WTC11 (cell line): ENCODE measurements around the gene CNTNAP2.

Experiments
- CREM ChIP-seq: sonication (generic); formaldehyde crosslinking; IDR thresholded peaks from 2 replicates; pipeline ENCODE4 v1.8.1; 2022; ENCODE audit warnings: mild to moderate bottlenecking, missing genetic modification reagents, moderate library complexity
- ESRRA ChIP-seq: sonication (generic); formaldehyde crosslinking; IDR thresholded peaks from 2 replicates; pipeline ENCODE4 v1.8.1; 2022; ENCODE audit warnings: mild to moderate bottlenecking, missing genetic modification reagents, borderline replicate concordance
- FOXP1 ChIP-seq: sonication (generic); formaldehyde crosslinking; IDR thresholded peaks from 2 replicates; pipeline ENCODE4 v1.8.0; 2022; ENCODE audit warnings: missing genetic modification reagents, mild to moderate bottlenecking, moderate library complexity, borderline replicate concordance
- SMAD3 ChIP-seq: sonication (generic); formaldehyde crosslinking; IDR thresholded peaks from 2 replicates; pipeline ENCODE4 v1.8.0; 2022; ENCODE audit warnings: missing genetic modification reagents, mild to moderate bottlenecking, borderline replicate concordance
- SP1 ChIP-seq: sonication (generic); formaldehyde crosslinking; conservative IDR thresholded peaks from 2 replicates; pipeline ENCODE4 v1.8.1; 2022; ENCODE audit warnings: missing genetic modification reagents
- TCF7 ChIP-seq: sonication (generic); formaldehyde crosslinking; IDR thresholded peaks from 2 replicates; pipeline ENCODE4 v1.8.0; 2022; ENCODE audit warnings: mild to moderate bottlenecking, low read depth, missing genetic modification reagents, moderate library complexity
- TP53 ChIP-seq: sonication (generic); formaldehyde crosslinking; IDR thresholded peaks from 2 replicates; pipeline ENCODE4 v1.8.1; 2023; ENCODE audit warnings: mild to moderate bottlenecking, missing genetic modification reagents
- TF ChIP-seq, protein P1 (sequence below): fragments of 200-600 bp; IDR thresholded peaks from 2 replicates; pipeline ENCODE4 v1.8.0; 2022; ENCODE audit warnings: antibody characterized with exemption
- TF ChIP-seq, protein P2 (sequence below): sonication (generic); formaldehyde crosslinking; IDR thresholded peaks from 2 replicates; pipeline ENCODE4 v1.8.1; 2022; ENCODE audit warnings: low read depth, mild to moderate bottlenecking, moderate library complexity, missing genetic modification reagents, borderline replicate concordance
- TF ChIP-seq, protein P3 (sequence below): sonication (generic); formaldehyde crosslinking; conservative IDR thresholded peaks from 2 replicates; pipeline ENCODE4 v1.8.1; 2023; ENCODE audit warnings: mild to moderate bottlenecking, low read depth, missing genetic modification reagents, moderate library complexity
- TF ChIP-seq, protein P4 (sequence below): sonication (generic); formaldehyde crosslinking; IDR thresholded peaks from 2 replicates; pipeline ENCODE4 v1.8.1; 2023; ENCODE audit warnings: mild to moderate bottlenecking, missing genetic modification reagents, moderate library complexity

DNA sequence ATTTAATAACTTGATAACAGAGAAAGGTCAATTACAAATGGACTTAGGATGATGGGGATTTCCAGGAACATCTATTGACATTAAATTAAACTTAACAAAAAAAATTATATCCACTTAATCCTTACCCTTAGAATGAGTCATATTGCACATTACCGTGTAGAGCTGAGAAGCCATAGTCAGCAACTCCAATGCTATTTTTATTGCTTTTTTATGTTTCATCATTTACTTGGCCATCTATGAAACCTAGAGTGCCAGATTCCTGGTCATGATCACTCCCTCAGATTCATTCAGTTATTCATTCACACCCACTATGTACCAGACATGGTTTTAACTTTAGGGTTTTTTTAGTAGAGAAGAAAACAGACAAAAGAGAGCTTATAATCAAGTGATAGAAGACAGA is 1180.4 kb downstream of the CNTNAP2 start:
- TF ChIP-seq, protein P1, sequence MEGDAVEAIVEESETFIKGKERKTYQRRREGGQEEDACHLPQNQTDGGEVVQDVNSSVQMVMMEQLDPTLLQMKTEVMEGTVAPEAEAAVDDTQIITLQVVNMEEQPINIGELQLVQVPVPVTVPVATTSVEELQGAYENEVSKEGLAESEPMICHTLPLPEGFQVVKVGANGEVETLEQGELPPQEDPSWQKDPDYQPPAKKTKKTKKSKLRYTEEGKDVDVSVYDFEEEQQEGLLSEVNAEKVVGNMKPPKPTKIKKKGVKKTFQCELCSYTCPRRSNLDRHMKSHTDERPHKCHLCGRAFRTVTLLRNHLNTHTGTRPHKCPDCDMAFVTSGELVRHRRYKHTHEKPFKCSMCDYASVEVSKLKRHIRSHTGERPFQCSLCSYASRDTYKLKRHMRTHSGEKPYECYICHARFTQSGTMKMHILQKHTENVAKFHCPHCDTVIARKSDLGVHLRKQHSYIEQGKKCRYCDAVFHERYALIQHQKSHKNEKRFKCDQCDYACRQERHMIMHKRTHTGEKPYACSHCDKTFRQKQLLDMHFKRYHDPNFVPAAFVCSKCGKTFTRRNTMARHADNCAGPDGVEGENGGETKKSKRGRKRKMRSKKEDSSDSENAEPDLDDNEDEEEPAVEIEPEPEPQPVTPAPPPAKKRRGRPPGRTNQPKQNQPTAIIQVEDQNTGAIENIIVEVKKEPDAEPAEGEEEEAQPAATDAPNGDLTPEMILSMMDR: no peak
- TF ChIP-seq, protein P2, sequence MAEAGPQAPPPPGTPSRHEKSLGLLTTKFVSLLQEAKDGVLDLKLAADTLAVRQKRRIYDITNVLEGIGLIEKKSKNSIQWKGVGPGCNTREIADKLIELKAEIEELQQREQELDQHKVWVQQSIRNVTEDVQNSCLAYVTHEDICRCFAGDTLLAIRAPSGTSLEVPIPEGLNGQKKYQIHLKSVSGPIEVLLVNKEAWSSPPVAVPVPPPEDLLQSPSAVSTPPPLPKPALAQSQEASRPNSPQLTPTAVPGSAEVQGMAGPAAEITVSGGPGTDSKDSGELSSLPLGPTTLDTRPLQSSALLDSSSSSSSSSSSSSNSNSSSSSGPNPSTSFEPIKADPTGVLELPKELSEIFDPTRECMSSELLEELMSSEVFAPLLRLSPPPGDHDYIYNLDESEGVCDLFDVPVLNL (CRISPR knock-in tag): no peak
- TF ChIP-seq FOXP1 (CRISPR knock-in tag) (no peak), SMAD3 (CRISPR knock-in tag) (no peak), SP1 (CRISPR knock-in tag) (no peak), TP53 (CRISPR knock-in tag) (no peak), TCF7 (no peak), ESRRA (no peak), CREM (no peak)
- TF ChIP-seq, protein P3, sequence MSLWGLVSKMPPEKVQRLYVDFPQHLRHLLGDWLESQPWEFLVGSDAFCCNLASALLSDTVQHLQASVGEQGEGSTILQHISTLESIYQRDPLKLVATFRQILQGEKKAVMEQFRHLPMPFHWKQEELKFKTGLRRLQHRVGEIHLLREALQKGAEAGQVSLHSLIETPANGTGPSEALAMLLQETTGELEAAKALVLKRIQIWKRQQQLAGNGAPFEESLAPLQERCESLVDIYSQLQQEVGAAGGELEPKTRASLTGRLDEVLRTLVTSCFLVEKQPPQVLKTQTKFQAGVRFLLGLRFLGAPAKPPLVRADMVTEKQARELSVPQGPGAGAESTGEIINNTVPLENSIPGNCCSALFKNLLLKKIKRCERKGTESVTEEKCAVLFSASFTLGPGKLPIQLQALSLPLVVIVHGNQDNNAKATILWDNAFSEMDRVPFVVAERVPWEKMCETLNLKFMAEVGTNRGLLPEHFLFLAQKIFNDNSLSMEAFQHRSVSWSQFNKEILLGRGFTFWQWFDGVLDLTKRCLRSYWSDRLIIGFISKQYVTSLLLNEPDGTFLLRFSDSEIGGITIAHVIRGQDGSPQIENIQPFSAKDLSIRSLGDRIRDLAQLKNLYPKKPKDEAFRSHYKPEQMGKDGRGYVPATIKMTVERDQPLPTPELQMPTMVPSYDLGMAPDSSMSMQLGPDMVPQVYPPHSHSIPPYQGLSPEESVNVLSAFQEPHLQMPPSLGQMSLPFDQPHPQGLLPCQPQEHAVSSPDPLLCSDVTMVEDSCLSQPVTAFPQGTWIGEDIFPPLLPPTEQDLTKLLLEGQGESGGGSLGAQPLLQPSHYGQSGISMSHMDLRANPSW (CRISPR knock-in tag): no peak
- TF ChIP-seq, protein P4, sequence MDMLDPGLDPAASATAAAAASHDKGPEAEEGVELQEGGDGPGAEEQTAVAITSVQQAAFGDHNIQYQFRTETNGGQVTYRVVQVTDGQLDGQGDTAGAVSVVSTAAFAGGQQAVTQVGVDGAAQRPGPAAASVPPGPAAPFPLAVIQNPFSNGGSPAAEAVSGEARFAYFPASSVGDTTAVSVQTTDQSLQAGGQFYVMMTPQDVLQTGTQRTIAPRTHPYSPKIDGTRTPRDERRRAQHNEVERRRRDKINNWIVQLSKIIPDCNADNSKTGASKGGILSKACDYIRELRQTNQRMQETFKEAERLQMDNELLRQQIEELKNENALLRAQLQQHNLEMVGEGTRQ (CRISPR knock-in tag): no peak
